A673 (cell line): ENCODE results near the gene FRMD1. TPM values are rescaled to one million over a fixed set of nuclear protein-coding genes. Genes with fewer than 3 reads are reported as not detected.

Experiments
- BruUV-seq: library from RNA; stranded (reverse); fragments of 400-500 nt; replicated peaks from 2 replicates; lab custom pipeline; 2021; lab: Mats Ljungman, UMichigan
- CTCF ChIA-PET: fragments of 300-600 bp; sonication (Branson Sonifier 250); formaldehyde crosslinking; loops from one replicate; lab custom pipeline; 2022; ENCODE audit warnings: antibody characterized with exemption; lab: Charles Lee
- POLR2A ChIA-PET: fragments of 300-600 bp; sonication (Branson Sonifier 250); formaldehyde crosslinking; loops from one replicate; lab custom pipeline; 2022; ENCODE audit warnings: antibody characterized with exemption; ENCODE audit not compliant: low non-redundant PET; lab: Charles Lee
- DNase-seq: peaks from one replicate; pipeline ENCODE4 v3.0.0-alpha.2; 2015; ENCODE audit warnings: low spot score
- H3K27ac ChIP-seq: fragments of 200-600 bp; sonication (generic); 2 replicates; pipeline ENCODE4 v1.5.1; 2016; ENCODE audit warnings: mixed run types, low read depth, mild to moderate bottlenecking, mixed read lengths, antibody characterized with exemption, low read length; ENCODE audit not compliant: poor library complexity, severe bottlenecking
- H3K27me3 ChIP-seq: fragments of 200-600 bp; sonication (generic); replicated peaks from 2 replicates; pipeline ENCODE4 v1.6.1; 2017; ENCODE audit warnings: mixed run types, low read depth, mild to moderate bottlenecking, mixed read lengths, antibody characterized with exemption, low read length; ENCODE audit not compliant: insufficient read depth, poor library complexity
- H3K36me3 ChIP-seq: fragments of 200-600 bp; sonication (generic); 2 replicates; pipeline ENCODE4 v1.6.1; 2016; ENCODE audit warnings: mixed run types, mild to moderate bottlenecking, mixed read lengths, antibody characterized with exemption, low read length; ENCODE audit not compliant: insufficient read depth, poor library complexity, severe bottlenecking
- H3K4me1 ChIP-seq: fragments of 200-600 bp; sonication (generic); 2 replicates; pipeline ENCODE4 v1.6.1; 2017; ENCODE audit warnings: mixed run types, mild to moderate bottlenecking, mixed read lengths, antibody characterized with exemption, low read length; ENCODE audit not compliant: insufficient read depth, poor library complexity, severe bottlenecking
- H3K4me3 ChIP-seq: fragments of 200-600 bp; sonication (generic); 2 replicates; pipeline ENCODE4 v1.5.1; 2016; ENCODE audit warnings: low read depth, mixed run types, mild to moderate bottlenecking, mixed read lengths, low read length; ENCODE audit not compliant: poor library complexity, severe bottlenecking
- H3K9me3 ChIP-seq: fragments of 200-600 bp; sonication (generic); 2 replicates; pipeline ENCODE4 v1.6.1; 2016; ENCODE audit warnings: mixed run types, low read depth, mild to moderate bottlenecking, mixed read lengths, antibody characterized with exemption, low read length; ENCODE audit not compliant: poor library complexity, severe bottlenecking
- CTCF ChIP-seq: fragments of 300-800, 200-600 bp; sonication (generic); conservative IDR thresholded peaks from 2 replicates; pipeline ENCODE4 v1.5.1; 2017; ENCODE audit warnings: low read depth, mild to moderate bottlenecking, antibody characterized with exemption, low read length, moderate library complexity, mixed read lengths
- EZH2 ChIP-seq: fragments of 200-600 bp; sonication (generic); IDR thresholded peaks from 2 replicates; pipeline ENCODE4 v1.6.1; 2017; ENCODE audit warnings: borderline replicate concordance, low read depth, mild to moderate bottlenecking, mixed read lengths, antibody characterized with exemption, low read length; ENCODE audit not compliant: poor library complexity, severe bottlenecking
- intact Hi-C: fragments of 100-400 bp; cut with micrococcal nuclease; formaldehyde crosslinking; loops from one replicate; pipeline ENCODE4 v1.10.0; 2022; ENCODE audit not compliant: unreplicated experiment
- total RNA-seq: library from RNA; stranded (reverse); gene quantifications from 2 replicates; pipeline ENCODE4 v1.2.3, GENCODE V29; 2021

FRMD1 gene
- total RNA-seq, 1 experiment from 2014 or later: not detected

- CTCF ChIA-PET: no interaction called here
- peaks cover 23% of the 10 kb centered on the region for H3K9me3 ChIP-seq
- no peak for DNase-seq
- H3K27ac ChIP-seq: no peak overlapping the region
- H3K36me3 ChIP-seq: no peaks in the 10 kb centered on the region
- TF ChIP-seq CTCF (no peak), EZH2 (no peak)
- POLR2A ChIA-PET: no interaction called here
- no TSS peak for BruUV-seq
- no peaks in the 10 kb centered on the region for H3K4me1 ChIP-seq
- intact Hi-C loops: no loop called here
- no peak overlapping the region for H3K4me3 ChIP-seq
- H3K27me3 ChIP-seq: no peaks in the 10 kb centered on the region
Observed at GRCh38 chr6:168040856-168041496, 38.0 kb downstream of the FRMD1 start.

GRCh38 chr6:168039849-168040248 is 39.2 kb downstream of the FRMD1 start:
- CTCF ChIA-PET: no interaction called here

GRCh38 chr6:168039301-168039700 is 39.7 kb downstream of the FRMD1 start:
- DNase-seq: no peak
- no peaks in the 10 kb centered on the region for H3K27me3 ChIP-seq
- H3K9me3 ChIP-seq: peaks cover 23% of the 10 kb centered on the region
- ChIA-PET POLR2A (no interaction called here), CTCF (no interaction called here)
- intact Hi-C loops: no loop called here
- no peaks in the 10 kb centered on the region for H3K36me3 ChIP-seq
- no TSS peak for BruUV-seq
- H3K4me1 ChIP-seq: peaks cover 3% of the 10 kb centered on the region
- no peak overlapping the region for H3K27ac ChIP-seq
- TF ChIP-seq CTCF (no peak), EZH2 (no peak)
- no peak overlapping the region for H3K4me3 ChIP-seq

More at GRCh38 chr6:168039849-168040248, 39.2 kb downstream of the FRMD1 start:
- BruUV-seq: no TSS peak
- POLR2A ChIA-PET: no interaction called here
- no peak for DNase-seq
- no peak overlapping the region for H3K27ac ChIP-seq
- no peak overlapping the region for H3K4me3 ChIP-seq
- TF ChIP-seq EZH2 (no peak), CTCF (no peak)
- no peaks in the 10 kb centered on the region for H3K27me3 ChIP-seq
- intact Hi-C loops: no loop called here
- H3K4me1 ChIP-seq: peaks cover 3% of the 10 kb centered on the region
- H3K9me3 ChIP-seq: peaks cover 23% of the 10 kb centered on the region
- no peaks in the 10 kb centered on the region for H3K36me3 ChIP-seq
